Vagina (tissue), 2 donors: ENCODE data around the gene RIN3.

ENCODE experiments used
- POLR2A ChIP-seq, 2 donors: fragments of 450-650 bp; IDR thresholded peaks; one replicate each; pipeline ENCODE4 v1.6.1; 2017; ENCODE audit warnings: antibody characterized with exemption in 2 of 2, mild to moderate bottlenecking in 2 of 2, moderate library complexity in 2 of 2
- POLR2AphosphoS5 ChIP-seq, 2 donors: sonication (generic); formaldehyde crosslinking; IDR thresholded peaks; one replicate each; pipeline ENCODE4 v1.9.0; 2017; ENCODE audit warnings: antibody characterized with exemption in 2 of 2, mild to moderate bottlenecking in 2 of 2, low read depth in 1 of 2; ENCODE audit not compliant: insufficient read depth in 1 of 2
- TF ChIP-seq, protein P1 (sequence below), 3 experiments: fragments of 450-650 bp in 2 of 3; fragments of 200-600 bp in 1 of 3; sonication (generic) in 1 of 3; IDR thresholded peaks; one replicate each; pipeline ENCODE4 v1.5.1; 2017 to 2019; ENCODE audit warnings: antibody characterized with exemption in 3 of 3, mild to moderate bottlenecking in 2 of 3, moderate library complexity in 2 of 3

DNA sequence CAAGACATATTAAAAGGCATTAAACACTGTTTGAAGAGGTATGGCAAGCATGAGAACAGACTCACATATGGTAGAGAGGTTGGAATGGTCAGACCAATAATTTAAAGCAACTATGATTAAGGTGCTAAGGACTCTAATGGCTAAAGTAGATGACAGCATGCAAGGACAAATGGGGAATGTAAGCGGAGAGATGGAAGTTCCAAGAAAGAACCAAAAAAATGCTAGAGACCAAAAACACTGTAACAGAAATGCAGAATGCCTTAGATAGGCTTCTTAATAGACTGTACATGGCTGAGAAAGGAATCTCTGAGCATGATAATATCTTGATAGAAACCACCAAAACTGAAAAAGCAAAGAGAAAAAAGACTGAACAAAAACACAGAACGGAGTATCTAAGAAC is 77.4 kb downstream of the RIN3 start:
- TF ChIP-seq, protein P1, sequence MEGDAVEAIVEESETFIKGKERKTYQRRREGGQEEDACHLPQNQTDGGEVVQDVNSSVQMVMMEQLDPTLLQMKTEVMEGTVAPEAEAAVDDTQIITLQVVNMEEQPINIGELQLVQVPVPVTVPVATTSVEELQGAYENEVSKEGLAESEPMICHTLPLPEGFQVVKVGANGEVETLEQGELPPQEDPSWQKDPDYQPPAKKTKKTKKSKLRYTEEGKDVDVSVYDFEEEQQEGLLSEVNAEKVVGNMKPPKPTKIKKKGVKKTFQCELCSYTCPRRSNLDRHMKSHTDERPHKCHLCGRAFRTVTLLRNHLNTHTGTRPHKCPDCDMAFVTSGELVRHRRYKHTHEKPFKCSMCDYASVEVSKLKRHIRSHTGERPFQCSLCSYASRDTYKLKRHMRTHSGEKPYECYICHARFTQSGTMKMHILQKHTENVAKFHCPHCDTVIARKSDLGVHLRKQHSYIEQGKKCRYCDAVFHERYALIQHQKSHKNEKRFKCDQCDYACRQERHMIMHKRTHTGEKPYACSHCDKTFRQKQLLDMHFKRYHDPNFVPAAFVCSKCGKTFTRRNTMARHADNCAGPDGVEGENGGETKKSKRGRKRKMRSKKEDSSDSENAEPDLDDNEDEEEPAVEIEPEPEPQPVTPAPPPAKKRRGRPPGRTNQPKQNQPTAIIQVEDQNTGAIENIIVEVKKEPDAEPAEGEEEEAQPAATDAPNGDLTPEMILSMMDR (IDR thresholded peaks at IDR 0.05), result no peak
- TF ChIP-seq POLR2A (IDR thresholded peaks at IDR 0.05) (no peak), POLR2AphosphoS5 (IDR thresholded peaks at IDR 0.05; ENCODE audit: insufficient read depth in 1 of 2, low read depth in 1 of 2) (no peak)
